GM10266 (cell line): ENCODE results near the gene ANKRD13A.
A peak's percentile ranks its signal among the peaks of the same experiment; 100 is the strongest.

Experiments
- DNase-seq: peaks from one replicate; pipeline ENCODE4 v3.0.0; 2012; ENCODE audit errors: extremely low spot score
- TF ChIP-seq, protein P1 (sequence below): IDR thresholded peaks from 2 replicates; pipeline ENCODE4 v1.5.1; 2012; ENCODE audit warnings: mild to moderate bottlenecking, low read depth; ENCODE audit not compliant: control insufficient read depth, insufficient read depth; ENCODE audit errors: missing control alignments

ANKRD13A gene

DNA sequence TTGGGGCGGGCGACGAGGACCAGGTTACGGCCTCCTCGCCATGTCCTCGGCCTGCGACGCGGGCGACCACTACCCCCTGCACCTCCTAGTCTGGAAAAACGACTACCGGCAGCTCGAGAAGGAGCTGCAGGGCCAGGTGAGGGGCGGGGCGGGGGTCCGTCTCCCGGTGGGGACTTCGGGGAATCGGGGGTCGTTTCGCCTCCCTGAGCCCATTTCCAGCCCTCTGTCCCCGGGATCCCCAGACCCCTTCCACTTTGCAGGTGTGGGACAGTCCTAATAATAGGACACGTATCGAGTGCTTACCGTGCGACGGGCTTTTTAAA, 380 bp downstream of the ANKRD13A start:
- no peak for DNase-seq
- TF ChIP-seq, protein P1, sequence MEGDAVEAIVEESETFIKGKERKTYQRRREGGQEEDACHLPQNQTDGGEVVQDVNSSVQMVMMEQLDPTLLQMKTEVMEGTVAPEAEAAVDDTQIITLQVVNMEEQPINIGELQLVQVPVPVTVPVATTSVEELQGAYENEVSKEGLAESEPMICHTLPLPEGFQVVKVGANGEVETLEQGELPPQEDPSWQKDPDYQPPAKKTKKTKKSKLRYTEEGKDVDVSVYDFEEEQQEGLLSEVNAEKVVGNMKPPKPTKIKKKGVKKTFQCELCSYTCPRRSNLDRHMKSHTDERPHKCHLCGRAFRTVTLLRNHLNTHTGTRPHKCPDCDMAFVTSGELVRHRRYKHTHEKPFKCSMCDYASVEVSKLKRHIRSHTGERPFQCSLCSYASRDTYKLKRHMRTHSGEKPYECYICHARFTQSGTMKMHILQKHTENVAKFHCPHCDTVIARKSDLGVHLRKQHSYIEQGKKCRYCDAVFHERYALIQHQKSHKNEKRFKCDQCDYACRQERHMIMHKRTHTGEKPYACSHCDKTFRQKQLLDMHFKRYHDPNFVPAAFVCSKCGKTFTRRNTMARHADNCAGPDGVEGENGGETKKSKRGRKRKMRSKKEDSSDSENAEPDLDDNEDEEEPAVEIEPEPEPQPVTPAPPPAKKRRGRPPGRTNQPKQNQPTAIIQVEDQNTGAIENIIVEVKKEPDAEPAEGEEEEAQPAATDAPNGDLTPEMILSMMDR, result no peak

DNA sequence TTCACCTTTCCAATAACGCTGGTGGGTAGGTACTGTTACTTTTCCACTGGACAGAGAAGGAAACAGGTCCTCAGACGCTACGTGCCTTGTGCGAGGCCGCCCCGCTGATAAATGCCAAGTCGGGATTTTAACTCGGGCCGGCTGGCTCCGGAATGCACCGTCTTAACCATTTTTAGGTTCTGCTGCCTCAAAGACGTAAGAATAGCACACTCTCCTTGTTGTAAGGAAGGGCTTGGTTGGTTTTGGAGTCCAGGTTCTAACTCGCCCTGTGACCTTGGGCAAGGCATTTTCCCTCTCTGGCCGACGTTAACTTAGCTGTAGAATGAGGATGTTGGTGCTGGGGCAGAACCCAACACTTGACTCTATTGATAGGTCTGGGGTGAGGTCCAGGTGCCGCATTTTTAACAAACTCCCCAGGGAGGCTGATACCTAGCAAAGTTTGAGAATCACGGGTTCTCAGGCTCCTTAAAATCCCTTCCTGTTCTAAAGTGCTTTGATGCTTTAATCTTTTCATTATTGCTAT, 814 bp downstream of the ANKRD13A start:
- TF ChIP-seq, protein P1, result no peak
- DNase-seq, result no peak

DNA sequence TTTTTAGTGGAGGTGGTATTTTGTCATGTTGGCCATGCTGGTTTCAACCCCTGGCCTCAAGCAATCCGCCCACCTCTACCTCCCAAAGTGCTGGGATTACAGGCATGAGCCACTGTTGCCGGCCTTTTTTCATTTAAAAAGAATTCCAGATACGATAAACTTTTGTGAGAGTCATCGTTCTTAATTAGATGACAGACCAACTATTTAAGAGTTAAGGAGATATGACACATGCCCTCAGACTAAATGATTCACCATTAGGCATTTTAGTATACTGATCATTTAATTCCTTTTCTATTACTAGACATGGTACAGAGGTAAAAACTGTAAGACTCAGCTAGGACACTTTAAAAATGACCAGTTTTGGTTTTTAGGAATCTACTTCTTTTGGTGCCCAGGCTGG, 2.4 kb downstream of the ANKRD13A start:
- TF ChIP-seq, protein P1, result no peak
- DNase-seq, result no peak

DNA sequence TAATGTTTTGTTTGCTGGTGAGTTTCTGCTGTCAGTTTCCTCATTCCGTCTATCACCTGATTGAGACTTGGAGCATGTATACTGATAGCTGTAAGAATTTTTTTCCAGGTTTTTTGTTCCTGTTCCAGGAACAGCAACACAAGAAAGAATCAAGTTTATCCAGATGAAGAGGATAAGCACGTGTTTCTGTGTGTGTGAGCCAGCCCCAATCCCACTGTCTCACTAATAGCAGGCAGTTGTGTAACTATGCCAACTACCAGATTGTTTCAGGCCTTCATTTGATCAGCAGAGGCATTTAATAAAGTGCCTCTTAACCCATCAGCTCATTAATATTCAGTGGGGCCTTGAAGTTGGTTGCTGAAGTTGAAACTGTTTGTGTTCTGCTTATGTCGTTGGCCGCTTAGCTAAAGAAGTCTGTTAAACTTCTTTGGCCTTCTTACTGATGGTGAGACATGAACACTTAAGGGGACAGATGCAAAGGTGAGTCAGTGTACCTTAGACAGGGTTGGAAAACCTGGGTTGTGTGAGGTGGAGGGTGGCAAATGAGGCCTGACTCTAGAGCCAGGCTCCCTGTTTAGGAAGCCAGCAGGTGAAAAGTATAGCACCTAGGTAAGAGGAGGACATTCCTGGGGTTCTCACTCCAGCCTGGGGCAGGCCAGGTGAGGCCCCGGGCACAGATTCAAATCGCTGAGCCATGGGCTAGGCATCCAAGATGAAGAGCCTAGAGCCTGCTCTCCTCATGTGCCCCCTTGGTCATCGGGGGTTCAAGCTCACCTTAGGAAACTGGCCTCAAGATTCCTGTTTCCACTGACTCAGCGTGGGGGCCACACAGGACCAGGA, 3.7 kb downstream of the ANKRD13A start:
- TF ChIP-seq, protein P1, result no peak
- no peak for DNase-seq

DNA sequence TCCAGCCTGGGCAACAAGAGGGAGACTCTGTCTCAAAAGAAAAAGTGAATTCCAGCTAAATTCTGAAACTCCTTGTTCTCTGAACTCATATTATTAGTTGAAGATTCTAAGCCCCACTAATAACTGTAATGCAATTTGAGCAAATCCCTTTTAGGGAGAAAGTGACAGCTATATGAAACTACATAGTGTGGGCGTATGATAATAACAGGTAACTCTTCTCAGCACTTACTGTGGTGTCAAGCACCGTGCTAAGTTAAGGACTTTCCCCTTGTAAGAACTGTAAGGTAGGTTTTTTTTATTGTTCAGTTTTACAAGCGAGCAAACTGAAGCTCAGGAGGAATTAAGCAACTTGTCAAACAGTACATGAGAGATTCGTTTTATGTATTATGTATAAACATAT, 5.4 kb downstream of the ANKRD13A start:
- TF ChIP-seq, protein P1, result no peak
- DNase-seq, result peak; percentile 70

DNA sequence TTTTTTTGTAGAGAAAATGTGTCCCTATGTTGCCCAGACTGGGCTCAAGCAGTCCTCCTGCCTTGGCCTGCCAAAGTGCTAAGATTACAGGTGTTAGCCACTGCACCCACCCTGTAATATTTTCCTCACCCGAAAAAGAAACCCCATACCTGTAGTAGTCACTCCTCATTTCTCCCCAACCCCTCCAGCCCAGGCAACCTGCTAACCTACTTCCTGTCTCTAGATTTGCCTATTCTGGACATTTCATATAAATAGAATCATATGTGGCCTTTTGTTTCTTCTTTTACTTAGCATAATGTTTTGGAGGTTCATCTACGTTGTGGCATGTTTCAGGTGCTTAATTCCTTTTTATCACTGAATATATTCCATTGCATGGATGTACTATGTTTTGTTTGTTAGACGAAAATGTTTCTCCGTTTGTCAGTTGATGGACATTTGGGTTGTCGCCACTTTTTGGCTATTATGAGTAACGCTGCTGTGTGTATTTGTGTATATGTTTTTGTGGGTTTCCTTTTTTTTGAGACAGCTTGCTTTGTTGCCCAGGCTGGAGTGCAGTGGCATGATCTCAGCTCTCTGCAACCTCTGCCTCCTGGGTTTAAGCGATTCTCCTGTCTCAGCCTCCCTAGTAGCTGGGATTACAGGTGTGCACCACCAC, 6.2 kb downstream of the ANKRD13A start:
- TF ChIP-seq, protein P1, result no peak
- no peak for DNase-seq

DNA sequence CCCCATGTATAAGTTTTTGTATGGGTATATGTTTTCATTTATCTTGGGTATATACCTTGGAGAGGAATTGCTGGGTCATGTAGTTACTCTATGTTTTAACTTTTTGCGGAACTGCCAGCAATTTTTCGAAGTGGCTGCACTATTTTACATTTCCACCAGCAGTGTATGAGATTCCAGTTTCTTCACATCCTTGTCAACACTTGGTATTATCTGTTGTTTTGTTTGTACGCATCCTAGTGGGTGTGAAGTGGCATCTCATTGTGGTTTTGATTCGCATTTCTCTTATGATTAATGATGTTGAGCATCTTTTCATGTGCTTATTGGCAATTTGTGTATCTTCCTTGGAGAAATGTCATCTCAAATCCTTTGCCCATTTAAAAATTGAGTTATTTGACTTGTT, 6.9 kb downstream of the ANKRD13A start:
- TF ChIP-seq, protein P1, result no peak
- DNase-seq, result no peak
